Neural cell (in vitro differentiated cells): ENCODE results near the gene NHLH1. TPM values are rescaled to one million over a fixed set of nuclear protein-coding genes. Genes with fewer than 3 reads are reported as not detected.
A peak's percentile ranks its signal among the peaks of the same experiment; 100 is the strongest.

Source experiments
- H2AFZ ChIP-seq: fragments of 200-600, 300-800 bp; sonication (generic), shearing (Covaris generic); 2 replicates; pipeline ENCODE4 v1.6.0; 2014; ENCODE audit warnings: low read depth, mild to moderate bottlenecking, antibody characterized with exemption, low read length, moderate library complexity
- H3F3A ChIP-seq: fragments of 200-600 bp; shearing (Covaris generic); 2 replicates; pipeline ENCODE4 v1.6.1; 2016; ENCODE audit warnings: mild to moderate bottlenecking, moderate library complexity, mixed read lengths, antibody characterized with exemption, low read length; ENCODE audit not compliant: insufficient read depth, poor library complexity, severe bottlenecking
- H3K27ac ChIP-seq: fragments of 200-600, 300-800 bp; sonication (generic), shearing (Covaris generic); 2 replicates; pipeline ENCODE4 v1.5.1; 2014; ENCODE audit warnings: mild to moderate bottlenecking, low read length, moderate library complexity
- H3K27me3 ChIP-seq: fragments of 300-800, 200-600 bp; sonication (generic), shearing (Covaris generic); 2 replicates; pipeline ENCODE4 v1.6.0; 2014; ENCODE audit warnings: mild to moderate bottlenecking, low read depth, low read length, moderate library complexity; ENCODE audit not compliant: insufficient read depth
- H3K36me3 ChIP-seq: fragments of 300-800, 200-600 bp; sonication (generic), shearing (Covaris generic); 2 replicates; pipeline ENCODE4 v1.5.1; 2014; ENCODE audit warnings: mild to moderate bottlenecking, antibody characterized with exemption, low read length, moderate library complexity; ENCODE audit not compliant: insufficient read depth
- H3K4me2 ChIP-seq: fragments of 300-800, 200-600 bp; sonication (generic), shearing (Covaris generic); 2 replicates; pipeline ENCODE4 v1.6.0; 2014; ENCODE audit warnings: mild to moderate bottlenecking, low read length
- H3K4me3 ChIP-seq: fragments of 300-800, 200-600 bp; sonication (generic), shearing (Covaris generic); 2 replicates; pipeline ENCODE4 v1.5.1; 2014; ENCODE audit warnings: mild to moderate bottlenecking, low read length, moderate library complexity
- H3K79me2 ChIP-seq: fragments of 200-600 bp; shearing (Covaris generic); replicated peaks from 2 replicates; pipeline ENCODE4 v1.6.0; 2014; ENCODE audit warnings: mild to moderate bottlenecking, low read length, moderate library complexity; ENCODE audit not compliant: insufficient read depth
- H3K9ac ChIP-seq: fragments of 300-800, 200-600 bp; sonication (generic), shearing (Covaris generic); 2 replicates; pipeline ENCODE4 v1.6.1; 2016; ENCODE audit warnings: mild to moderate bottlenecking, low read length, mixed read lengths
- H3K9me2 ChIP-seq: fragments of 200-600 bp; shearing (Covaris generic); 2 replicates; pipeline ENCODE4 v1.6.1; 2016; ENCODE audit warnings: mild to moderate bottlenecking, low read length, mixed read lengths; ENCODE audit not compliant: insufficient read depth
- H3K9me3 ChIP-seq: fragments of 200-600, 300-800 bp; sonication (generic), shearing (Covaris generic); 2 replicates; pipeline ENCODE4 v1.6.1; 2016; ENCODE audit warnings: mild to moderate bottlenecking, mixed run types, low read length, moderate library complexity, mixed read lengths
- H4K20me1 ChIP-seq: fragments of 200-600 bp; shearing (Covaris generic); 2 replicates; pipeline ENCODE4 v1.6.1; 2016; ENCODE audit warnings: mild to moderate bottlenecking, mixed run types; ENCODE audit not compliant: insufficient read depth
- EP300 ChIP-seq: fragments of 450-650 bp; conservative IDR thresholded peaks from 2 replicates; pipeline ENCODE4 v1.6.1; 2014; ENCODE audit warnings: antibody characterized with exemption, mild to moderate bottlenecking, moderate library complexity; ENCODE audit not compliant: poor library complexity, severe bottlenecking
- EZH2 ChIP-seq: fragments of 200-600, 300-800 bp; shearing (Covaris generic), sonication (generic); IDR thresholded peaks from 2 replicates; pipeline ENCODE4 v1.6.1; 2014; ENCODE audit warnings: antibody characterized with exemption, low read length, borderline replicate concordance, mild to moderate bottlenecking; ENCODE audit not compliant: insufficient read depth, poor library complexity, severe bottlenecking
- MXI1 ChIP-seq: fragments of 450-650 bp; conservative IDR thresholded peaks from 2 replicates; pipeline ENCODE4 v1.6.1; 2014; ENCODE audit warnings: antibody characterized with exemption, mild to moderate bottlenecking; ENCODE audit not compliant: poor library complexity, severe bottlenecking
- POLR2AphosphoS5 ChIP-seq: IDR thresholded peaks from 2 replicates; pipeline ENCODE4 v1.6.1; 2012
- RAD21 ChIP-seq: fragments of 450-650 bp; conservative IDR thresholded peaks from 2 replicates; pipeline ENCODE4 v1.6.1; 2014; ENCODE audit warnings: antibody characterized with exemption, mild to moderate bottlenecking, moderate library complexity
- SMC3 ChIP-seq: fragments of 450-650 bp; conservative IDR thresholded peaks from 2 replicates; pipeline ENCODE4 v1.6.1; 2014; ENCODE audit warnings: antibody characterized with exemption, mild to moderate bottlenecking, moderate library complexity; ENCODE audit not compliant: poor library complexity
- TAF1 ChIP-seq: IDR thresholded peaks from 2 replicates; pipeline ENCODE4 v1.6.1; 2012; ENCODE audit warnings: low read depth
- polyA plus RNA-seq: library from polyadenylated mRNA; depleted of rRNA; stranded (reverse); fragments of >200 nt; gene quantifications from 2 replicates; pipeline ENCODE4 v1.2.3, GENCODE V29; 2014
- TF ChIP-seq, protein P1 (sequence below): fragments of 450-650 bp; IDR thresholded peaks from 2 replicates; pipeline ENCODE4 v1.5.1; 2014; ENCODE audit warnings: antibody characterized with exemption, mild to moderate bottlenecking, moderate library complexity; ENCODE audit not compliant: poor library complexity, severe bottlenecking
- TF ChIP-seq, protein P2 (sequence below): IDR thresholded peaks from 2 replicates; pipeline ENCODE4 v1.6.1; 2012; ENCODE audit warnings: borderline replicate concordance

Gene NHLH1
- polyA plus RNA-seq, 1 donor from 2014 or later = 0.11 TPM

DNA sequence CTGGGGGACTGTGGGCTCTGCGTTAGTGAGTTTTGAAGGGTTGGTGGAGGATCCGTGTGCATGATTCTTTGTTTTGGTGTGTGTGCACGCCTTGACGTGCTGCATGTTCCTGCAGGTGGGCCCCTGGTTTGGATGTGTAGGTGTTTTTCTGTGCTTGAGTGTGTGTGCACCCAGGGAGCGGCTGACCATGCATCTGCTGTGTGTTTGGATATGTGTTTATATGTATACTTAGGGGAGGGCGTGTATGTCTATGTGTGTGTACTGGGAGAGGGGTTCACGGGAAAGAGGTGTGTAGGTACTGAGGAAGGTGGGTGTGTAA lies 34.6 kb downstream of the NHLH1 start:
- H2AFZ ChIP-seq = peak overlapping the region; percentile 92
- H3K27ac ChIP-seq = peak overlapping the region; percentile 90
- H3F3A ChIP-seq = no peaks in the 10 kb centered on the region
- H3K4me2 ChIP-seq = peak overlapping the region; percentile 97
- no peaks in the 10 kb centered on the region for H3K9me2 ChIP-seq
- no peaks in the 10 kb centered on the region for H3K36me3 ChIP-seq
- TF ChIP-seq RAD21 (no peak), MXI1 (peak; percentile 69), POLR2AphosphoS5 (peak; percentile 16)
- peaks cover 65% of the 10 kb centered on the region for H3K79me2 ChIP-seq
- H3K9ac ChIP-seq = peak overlapping the region; percentile 97
- peak overlapping the region; percentile 75 for H3K4me3 ChIP-seq
- peaks cover 2% of the 10 kb centered on the region for H4K20me1 ChIP-seq
- no peaks in the 10 kb centered on the region for H3K9me3 ChIP-seq
- no peaks in the 10 kb centered on the region for H3K27me3 ChIP-seq

DNA sequence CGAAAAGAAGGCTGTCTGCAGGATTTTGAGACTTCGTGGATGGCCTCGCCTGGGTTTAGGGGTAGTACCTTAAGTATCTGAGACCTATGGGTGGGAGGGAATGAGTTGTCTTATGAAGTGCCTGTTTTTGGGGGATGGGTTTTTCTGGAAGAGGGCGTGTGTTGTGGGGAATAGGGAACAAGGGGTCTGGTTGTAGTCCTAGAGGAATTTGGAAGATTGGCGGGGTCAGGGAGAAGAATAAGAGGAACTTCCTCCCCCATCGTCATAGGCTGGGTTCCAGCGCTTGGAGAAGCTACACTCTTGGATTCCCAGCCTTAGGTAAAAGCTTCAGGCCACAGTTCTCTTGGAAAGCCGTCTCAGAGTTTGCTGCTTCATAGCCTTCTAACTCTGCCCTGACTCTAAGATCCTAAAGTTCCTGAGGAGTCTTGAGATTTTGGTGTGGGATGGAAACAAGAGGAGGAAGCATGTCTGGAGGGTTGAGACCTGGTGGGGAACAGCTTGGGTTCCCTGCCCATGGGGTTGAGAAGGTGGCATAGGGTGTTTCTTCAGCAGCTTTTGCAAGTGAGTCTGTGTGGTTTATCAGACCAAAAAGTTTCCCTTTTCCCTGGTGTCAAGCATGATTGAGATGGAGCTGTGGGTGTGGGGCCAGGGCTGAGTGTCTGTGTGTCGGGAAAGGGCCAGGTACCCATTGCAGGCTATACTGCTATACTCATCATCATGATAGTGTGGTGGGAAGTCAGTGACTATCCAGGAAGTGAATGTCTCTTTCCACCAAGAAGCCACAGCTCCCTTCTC lies 35.3 kb downstream of the NHLH1 start:
- Histone ChIP-seq H3F3A (no peaks in the 10 kb centered on the region), H4K20me1 (peaks cover 2% of the 10 kb centered on the region), H3K9me2 (no peaks in the 10 kb centered on the region), H3K27me3 (no peaks in the 10 kb centered on the region), H2AFZ (no peak overlapping the region), H3K4me2 (peak overlapping the region; percentile 97), H3K9ac (peak overlapping the region; percentile 97), H3K27ac (peak overlapping the region; percentile 90), H3K36me3 (no peaks in the 10 kb centered on the region), H3K9me3 (no peaks in the 10 kb centered on the region), H3K79me2 (peaks cover 72% of the 10 kb centered on the region), H3K4me3 (peak overlapping the region; percentile 75)
- TF ChIP-seq, protein P1, sequence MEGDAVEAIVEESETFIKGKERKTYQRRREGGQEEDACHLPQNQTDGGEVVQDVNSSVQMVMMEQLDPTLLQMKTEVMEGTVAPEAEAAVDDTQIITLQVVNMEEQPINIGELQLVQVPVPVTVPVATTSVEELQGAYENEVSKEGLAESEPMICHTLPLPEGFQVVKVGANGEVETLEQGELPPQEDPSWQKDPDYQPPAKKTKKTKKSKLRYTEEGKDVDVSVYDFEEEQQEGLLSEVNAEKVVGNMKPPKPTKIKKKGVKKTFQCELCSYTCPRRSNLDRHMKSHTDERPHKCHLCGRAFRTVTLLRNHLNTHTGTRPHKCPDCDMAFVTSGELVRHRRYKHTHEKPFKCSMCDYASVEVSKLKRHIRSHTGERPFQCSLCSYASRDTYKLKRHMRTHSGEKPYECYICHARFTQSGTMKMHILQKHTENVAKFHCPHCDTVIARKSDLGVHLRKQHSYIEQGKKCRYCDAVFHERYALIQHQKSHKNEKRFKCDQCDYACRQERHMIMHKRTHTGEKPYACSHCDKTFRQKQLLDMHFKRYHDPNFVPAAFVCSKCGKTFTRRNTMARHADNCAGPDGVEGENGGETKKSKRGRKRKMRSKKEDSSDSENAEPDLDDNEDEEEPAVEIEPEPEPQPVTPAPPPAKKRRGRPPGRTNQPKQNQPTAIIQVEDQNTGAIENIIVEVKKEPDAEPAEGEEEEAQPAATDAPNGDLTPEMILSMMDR = no peak
- no peak for TF ChIP-seq SMC3
- no peak for TF ChIP-seq MXI1
- TF ChIP-seq EZH2 = no peak
- TF ChIP-seq TAF1 = no peak
- TF ChIP-seq RAD21 = no peak
- TF ChIP-seq POLR2AphosphoS5 = no peak
- TF ChIP-seq, protein P2, sequence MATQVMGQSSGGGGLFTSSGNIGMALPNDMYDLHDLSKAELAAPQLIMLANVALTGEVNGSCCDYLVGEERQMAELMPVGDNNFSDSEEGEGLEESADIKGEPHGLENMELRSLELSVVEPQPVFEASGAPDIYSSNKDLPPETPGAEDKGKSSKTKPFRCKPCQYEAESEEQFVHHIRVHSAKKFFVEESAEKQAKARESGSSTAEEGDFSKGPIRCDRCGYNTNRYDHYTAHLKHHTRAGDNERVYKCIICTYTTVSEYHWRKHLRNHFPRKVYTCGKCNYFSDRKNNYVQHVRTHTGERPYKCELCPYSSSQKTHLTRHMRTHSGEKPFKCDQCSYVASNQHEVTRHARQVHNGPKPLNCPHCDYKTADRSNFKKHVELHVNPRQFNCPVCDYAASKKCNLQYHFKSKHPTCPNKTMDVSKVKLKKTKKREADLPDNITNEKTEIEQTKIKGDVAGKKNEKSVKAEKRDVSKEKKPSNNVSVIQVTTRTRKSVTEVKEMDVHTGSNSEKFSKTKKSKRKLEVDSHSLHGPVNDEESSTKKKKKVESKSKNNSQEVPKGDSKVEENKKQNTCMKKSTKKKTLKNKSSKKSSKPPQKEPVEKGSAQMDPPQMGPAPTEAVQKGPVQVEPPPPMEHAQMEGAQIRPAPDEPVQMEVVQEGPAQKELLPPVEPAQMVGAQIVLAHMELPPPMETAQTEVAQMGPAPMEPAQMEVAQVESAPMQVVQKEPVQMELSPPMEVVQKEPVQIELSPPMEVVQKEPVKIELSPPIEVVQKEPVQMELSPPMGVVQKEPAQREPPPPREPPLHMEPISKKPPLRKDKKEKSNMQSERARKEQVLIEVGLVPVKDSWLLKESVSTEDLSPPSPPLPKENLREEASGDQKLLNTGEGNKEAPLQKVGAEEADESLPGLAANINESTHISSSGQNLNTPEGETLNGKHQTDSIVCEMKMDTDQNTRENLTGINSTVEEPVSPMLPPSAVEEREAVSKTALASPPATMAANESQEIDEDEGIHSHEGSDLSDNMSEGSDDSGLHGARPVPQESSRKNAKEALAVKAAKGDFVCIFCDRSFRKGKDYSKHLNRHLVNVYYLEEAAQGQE = no peak
- TF ChIP-seq EP300 = no peak
